Esophagus (tissue), 2 donors: Measurements from ENCODE around the gene BFSP1. TPM values are rescaled to one million over a fixed set of nuclear protein-coding genes. Genes with fewer than 3 reads are reported as not detected.

ENCODE experiments used
- H3K27ac ChIP-seq, 2 donors: one replicate each; pipeline ENCODE4 v1.5.1; 2013; ENCODE audit warnings: low read depth in 2 of 2, mild to moderate bottlenecking in 2 of 2, inconsistent platforms in 1 of 2, low read length in 1 of 2, moderate library complexity in 1 of 2
- H3K27me3 ChIP-seq, 2 donors: one replicate each; pipeline ENCODE4 v1.6.1; 2013; ENCODE audit warnings: low read length in 2 of 2, control low read depth in 1 of 2, mild to moderate bottlenecking in 1 of 2; ENCODE audit not compliant: insufficient read depth in 2 of 2, control insufficient read depth in 1 of 2
- H3K36me3 ChIP-seq, 2 donors: one replicate each; pipeline ENCODE4 v1.6.1; 2013; ENCODE audit warnings: low read length in 1 of 2; ENCODE audit not compliant: control insufficient read depth in 2 of 2, insufficient read depth in 2 of 2
- H3K4me1 ChIP-seq, 2 donors: one replicate each; pipeline ENCODE4 v1.6.1; 2013; ENCODE audit warnings: low read length in 1 of 2; ENCODE audit not compliant: control insufficient read depth in 2 of 2, insufficient read depth in 2 of 2
- H3K4me3 ChIP-seq, 2 donors: one replicate each; pipeline ENCODE4 v1.5.1; 2013; ENCODE audit warnings: low read length in 2 of 2, mild to moderate bottlenecking in 2 of 2, low read depth in 1 of 2, moderate library complexity in 1 of 2
- H3K9me3 ChIP-seq, 2 donors: one replicate each; pipeline ENCODE4 v1.6.1; 2013; ENCODE audit warnings: mild to moderate bottlenecking in 2 of 2, low read depth in 1 of 2, low read length in 1 of 2, moderate library complexity in 1 of 2; ENCODE audit not compliant: control insufficient read depth in 2 of 2, insufficient read depth in 1 of 2
- WGBS, 2 donors: extraction: QIAGEN DNeasy Blood & Tissue Kit; methylation state at CpG; one replicate each; pipeline ENCODE4 v1.1.7; 2013; 5-methylcytosine and 5-hydroxymethylcytosine counted together
- polyA plus RNA-seq, 2 donors: library from polyadenylated mRNA; stranded (reverse); fragments of 200-250 nt; gene quantifications; one replicate each; pipeline ENCODE4 v1.2.3, GENCODE V29; 2013
- donor health status: healthy with polysubstance abuse.
- donor health status: Bipolar disorder and iron deficiency.

Gene BFSP1
- polyA plus RNA-seq, 2 donors = 0.80 to 1.2 TPM

GRCh38 chr20:17448071-17448470, 83.1 kb downstream of the BFSP1 start:
- Histone ChIP-seq H3K27ac (no peak overlapping the region), H3K27me3 (no peaks in the 10 kb centered on the region), H3K36me3 (no peaks in the 10 kb centered on the region), H3K4me1 (no peaks in the 10 kb centered on the region), H3K9me3 (peaks cover 0 to 3% of the 10 kb centered on the region in 2 donors), H3K4me3 (no peak overlapping the region)
- 92 to 95% methylated on average over 2 of the region's 2 CpGs for WGBS, 2 donors

GRCh38 chr20:17446171-17446570, 85.0 kb downstream of the BFSP1 start:
- no peaks in the 10 kb centered on the region for H3K4me1 ChIP-seq
- 64 to 78% methylated on average over 5 of the region's 5 CpGs for WGBS, 2 donors
- H3K27ac ChIP-seq = no peak overlapping the region
- no peaks in the 10 kb centered on the region for H3K27me3 ChIP-seq
- H3K4me3 ChIP-seq = no peak overlapping the region
- H3K9me3 ChIP-seq = peaks cover 0 to 3% of the 10 kb centered on the region in 2 donors
- no peaks in the 10 kb centered on the region for H3K36me3 ChIP-seq

DNA sequence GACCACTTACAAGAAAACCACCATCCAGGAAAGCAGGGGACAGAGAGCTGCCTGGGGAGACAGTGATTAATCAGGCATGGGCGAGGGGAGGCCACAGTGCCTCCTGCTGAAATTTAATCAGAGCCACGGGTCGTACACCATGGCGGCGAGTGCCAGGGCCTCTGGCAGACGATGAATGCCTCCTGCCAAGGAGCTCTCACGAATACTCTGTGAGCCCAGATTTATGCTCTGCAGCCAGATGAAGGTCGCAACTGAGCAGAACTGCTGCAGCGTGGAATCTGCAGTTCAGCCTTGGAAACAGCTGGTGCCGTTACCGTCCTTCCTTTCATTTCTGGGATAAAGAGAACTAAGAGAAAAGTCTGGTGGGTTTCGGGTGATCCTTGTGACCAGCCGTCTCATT, 85.6 kb downstream of the BFSP1 start:
- Histone ChIP-seq H3K27me3 (no peaks in the 10 kb centered on the region), H3K36me3 (no peaks in the 10 kb centered on the region), H3K4me1 (no peaks in the 10 kb centered on the region), H3K9me3 (peaks cover 0 to 3% of the 10 kb centered on the region in 2 donors), H3K27ac (no peak overlapping the region), H3K4me3 (no peak overlapping the region)
- WGBS, 2 donors = 68 to 70% methylated on average over 13 of the region's 13 CpGs

DNA sequence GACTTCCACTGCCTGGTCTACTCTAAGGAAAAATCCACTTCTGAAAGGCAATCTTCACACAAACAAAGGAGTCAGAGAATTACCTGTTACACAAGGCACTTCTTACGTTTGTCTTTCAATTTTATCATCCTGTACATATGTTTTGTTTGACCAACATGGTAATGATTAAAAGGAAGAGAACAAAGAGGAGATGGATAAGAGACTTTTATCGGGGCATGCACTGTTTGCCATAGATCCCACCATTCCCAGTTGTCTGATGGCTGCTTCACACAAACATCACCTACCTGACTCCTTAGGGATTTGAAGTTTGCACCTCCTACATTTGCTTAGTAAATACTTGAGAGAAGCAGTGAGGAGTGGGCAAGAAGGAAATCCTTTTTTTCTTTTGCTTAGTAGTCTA, 87.1 kb downstream of the BFSP1 start:
- Histone ChIP-seq H3K4me3 (no peak overlapping the region), H3K4me1 (no peaks in the 10 kb centered on the region), H3K36me3 (no peaks in the 10 kb centered on the region), H3K27me3 (no peaks in the 10 kb centered on the region), H3K9me3 (peaks cover 0 to 2% of the 10 kb centered on the region in 2 donors), H3K27ac (no peak overlapping the region)
- 31 to 40% methylated on average over 2 of the region's 2 CpGs for WGBS, 2 donors

Other genes starting within 250 kb of the BFSP1 start
- 100 to 1,000 TPM; 301 to 455 TPM for gene DSTN, start 38.7 kb upstream of the BFSP1 start, polyA plus RNA-seq
- 10 to 100 TPM; 49.0 to 54.5 TPM for gene RRBP1, start 150.9 kb upstream of the BFSP1 start, polyA plus RNA-seq
- gene BANF2, start 168.6 kb upstream of the BFSP1 start, polyA plus RNA-seq = not detected